Amniotic stem cell (primary cell): ENCODE data around the gene RPH3AL.
"Not testable (repeated sequence)": the region's sequence is repeated elsewhere in the genome, so short reads cannot be mapped to it uniquely, and the experiment has no call there.

ENCODE experiments used
- DNase-seq: peaks from one replicate; lab custom pipeline; 2025; lab: John Stamatoyannopoulos, UW

Gene RPH3AL

GRCh38 chr17:379531-380465 is 27.2 kb upstream of the RPH3AL start:
- DNase-seq, result no peak

DNA sequence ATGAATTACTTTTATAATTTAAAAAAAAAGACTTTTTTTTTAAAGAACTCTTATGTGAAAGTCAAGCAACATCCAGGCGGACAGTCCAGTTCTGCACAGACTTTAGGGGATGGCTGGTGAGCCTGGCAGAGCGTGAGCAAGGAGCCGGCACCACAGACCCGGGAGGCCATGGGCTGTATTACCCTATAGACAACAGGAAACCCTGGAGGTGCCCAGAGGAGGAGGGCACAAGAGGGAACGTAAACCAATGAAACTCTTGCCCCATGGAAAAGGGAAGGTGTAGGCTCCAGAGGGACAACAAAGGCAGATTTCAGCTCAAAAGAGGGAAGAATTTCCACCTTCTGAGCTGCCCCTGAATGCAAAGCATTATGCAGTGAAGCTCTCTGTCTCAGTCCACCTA is 25.5 kb upstream of the RPH3AL start:
- no peak for DNase-seq

- no peak for DNase-seq
Measured at GRCh38 chr17:376936-377863, 24.6 kb upstream of the RPH3AL start.

GRCh38 chr17:373613-374230 is 21.1 kb upstream of the RPH3AL start:
- DNase-seq, result no peak

DNA sequence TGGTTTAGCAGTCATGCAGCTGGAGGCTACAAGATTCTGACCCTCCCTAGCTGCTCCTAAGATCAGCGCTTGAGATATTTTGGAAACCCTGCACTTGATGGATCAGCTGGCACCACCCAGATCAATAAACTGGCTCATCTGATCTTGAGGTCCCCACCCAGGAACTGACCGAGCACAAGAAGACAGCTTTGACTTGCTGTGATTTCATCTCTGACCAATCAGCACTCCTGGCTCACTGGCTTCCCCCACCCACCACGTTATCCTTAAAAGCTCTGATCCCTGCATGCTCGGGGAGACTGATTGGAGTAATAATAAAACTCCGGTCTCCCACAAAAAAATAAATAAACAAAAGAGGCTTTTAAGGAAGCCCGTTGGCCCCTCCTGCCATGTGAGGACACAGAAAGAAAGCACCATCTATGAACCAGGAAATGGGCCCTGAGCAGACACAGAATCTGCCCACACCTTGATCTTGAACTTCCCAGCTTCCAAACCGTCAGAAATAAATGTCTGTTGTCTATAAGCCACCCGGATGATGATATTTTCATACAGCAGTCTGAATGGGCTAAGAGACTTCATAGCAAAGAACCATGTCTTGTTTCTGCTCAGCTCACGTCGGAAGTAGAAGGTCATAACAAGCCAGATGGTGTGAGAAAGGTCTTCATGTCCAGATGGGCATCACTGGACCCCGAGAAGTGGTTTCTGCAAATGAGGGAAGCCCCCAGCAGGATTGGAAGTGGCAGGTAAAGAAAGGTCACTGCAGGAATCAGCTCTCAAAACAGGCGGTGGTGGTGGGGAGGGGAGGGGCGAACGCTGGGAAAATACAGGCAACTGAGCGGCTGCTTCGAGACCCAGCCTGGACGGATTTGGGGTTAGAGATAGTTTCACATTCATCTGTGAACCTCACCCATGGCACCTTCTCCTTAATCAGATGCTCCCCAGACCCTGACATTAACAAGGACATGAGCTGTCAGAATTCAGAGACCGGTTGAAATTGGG is 19.8 kb upstream of the RPH3AL start:
- no peak for DNase-seq

- DNase-seq, result no peak
Measured at GRCh38 chr17:371583-371982, 19.0 kb upstream of the RPH3AL start.

DNA sequence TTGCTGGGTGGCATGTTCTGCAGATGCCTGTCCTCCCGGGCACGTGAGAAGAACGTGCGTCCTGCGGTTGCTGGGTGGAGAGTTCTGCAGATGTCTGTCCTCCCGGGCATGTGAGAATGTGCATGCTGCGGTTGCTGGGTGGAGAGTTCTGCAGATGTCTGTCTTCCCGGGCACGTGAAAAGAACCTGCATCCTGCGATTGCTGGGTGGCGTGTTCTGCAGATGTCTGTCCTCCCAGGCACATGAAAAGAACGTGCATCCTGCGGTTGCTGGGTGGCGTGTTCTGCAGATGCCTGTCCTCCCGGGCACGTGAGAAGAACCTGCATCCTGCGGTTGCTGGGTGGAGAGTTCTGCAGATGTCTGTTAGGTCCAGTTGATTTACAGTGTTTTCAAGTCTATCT is 15.0 kb upstream of the RPH3AL start:
- DNase-seq, result not testable (repeated sequence)

DNA sequence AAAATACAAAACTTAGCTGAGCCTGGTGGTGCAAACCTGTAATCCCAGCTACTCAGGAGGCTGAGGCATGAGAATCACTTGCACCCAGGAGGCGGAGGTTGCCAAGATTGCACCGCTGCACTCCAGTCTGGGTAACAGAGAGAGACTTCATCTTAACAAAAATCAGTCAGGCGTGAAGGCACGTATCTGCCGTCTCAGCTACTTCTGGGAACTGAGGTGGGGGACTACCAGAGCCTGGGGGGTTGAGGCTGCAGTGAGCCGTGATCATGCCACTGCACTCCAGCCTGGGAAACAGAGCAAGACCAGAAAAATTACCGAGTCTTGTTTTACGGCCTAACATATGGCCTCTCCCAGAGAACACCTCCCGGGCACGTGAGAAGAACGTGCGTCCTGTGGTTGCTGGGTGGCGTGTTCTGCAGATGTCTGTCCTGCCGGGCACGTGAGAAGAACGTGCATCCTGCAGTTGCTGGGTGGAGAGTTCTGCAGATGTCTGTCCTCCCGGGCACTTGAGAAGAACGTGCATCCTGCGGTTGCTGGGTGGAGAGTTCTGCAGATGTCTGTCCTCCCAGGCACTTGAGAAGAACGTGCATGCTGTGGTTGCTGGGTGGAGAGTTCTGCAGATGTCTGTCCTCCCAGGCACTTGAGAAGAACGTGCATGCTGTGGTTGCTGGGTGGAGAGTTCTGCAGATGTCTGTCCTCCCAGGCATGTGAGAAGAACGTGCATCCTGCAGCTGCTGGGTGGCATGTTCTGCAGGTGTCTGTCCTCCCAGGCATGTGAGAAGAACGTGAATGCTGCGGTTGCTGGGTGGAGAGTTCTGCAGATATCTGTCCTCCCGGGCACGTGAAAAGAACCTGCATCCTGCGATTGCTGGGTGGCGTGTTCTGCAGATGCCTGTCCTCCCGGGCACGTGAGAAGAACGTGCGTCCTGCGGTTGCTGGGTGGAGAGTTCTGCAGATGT is 14.3 kb upstream of the RPH3AL start:
- not testable (repeated sequence) for DNase-seq

- no peak for DNase-seq
Measured at GRCh38 chr17:364766-365165, 12.2 kb upstream of the RPH3AL start.

GRCh38 chr17:364308-364707 is 11.7 kb upstream of the RPH3AL start:
- no peak for DNase-seq

GRCh38 chr17:362721-363120 is 10.1 kb upstream of the RPH3AL start:
- DNase-seq, result no peak

DNA sequence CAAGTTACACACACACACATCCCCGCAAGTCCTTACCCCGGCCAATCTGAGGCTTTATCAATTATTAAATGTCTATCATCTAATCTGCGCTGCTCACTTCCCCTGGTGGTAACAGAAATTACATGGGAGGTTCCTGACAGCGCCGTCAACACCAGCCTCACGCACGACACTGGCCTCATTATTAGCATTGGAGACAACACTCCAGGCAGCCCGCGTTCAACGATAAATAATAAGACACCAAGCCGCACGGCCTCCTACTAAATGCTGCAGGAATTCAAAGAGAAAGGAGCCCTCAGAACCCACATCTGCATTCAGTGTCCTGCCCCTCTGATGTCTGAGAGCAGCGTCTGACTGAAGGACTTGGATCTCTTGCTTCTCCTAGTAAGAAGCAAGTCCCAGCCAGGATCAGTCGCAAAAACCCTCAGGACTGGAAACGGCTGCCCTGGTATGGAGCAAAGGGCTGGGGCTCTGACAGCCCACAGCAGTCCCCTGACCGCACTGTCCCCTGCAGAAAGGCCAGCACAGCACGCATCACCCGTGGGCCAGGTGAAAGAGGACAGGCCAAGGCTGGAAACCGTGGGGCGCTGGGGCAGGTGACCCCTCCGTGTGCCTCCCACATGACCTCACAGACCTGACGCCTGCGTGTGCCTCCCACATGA is 7.6 kb upstream of the RPH3AL start:
- no peak for DNase-seq

DNA sequence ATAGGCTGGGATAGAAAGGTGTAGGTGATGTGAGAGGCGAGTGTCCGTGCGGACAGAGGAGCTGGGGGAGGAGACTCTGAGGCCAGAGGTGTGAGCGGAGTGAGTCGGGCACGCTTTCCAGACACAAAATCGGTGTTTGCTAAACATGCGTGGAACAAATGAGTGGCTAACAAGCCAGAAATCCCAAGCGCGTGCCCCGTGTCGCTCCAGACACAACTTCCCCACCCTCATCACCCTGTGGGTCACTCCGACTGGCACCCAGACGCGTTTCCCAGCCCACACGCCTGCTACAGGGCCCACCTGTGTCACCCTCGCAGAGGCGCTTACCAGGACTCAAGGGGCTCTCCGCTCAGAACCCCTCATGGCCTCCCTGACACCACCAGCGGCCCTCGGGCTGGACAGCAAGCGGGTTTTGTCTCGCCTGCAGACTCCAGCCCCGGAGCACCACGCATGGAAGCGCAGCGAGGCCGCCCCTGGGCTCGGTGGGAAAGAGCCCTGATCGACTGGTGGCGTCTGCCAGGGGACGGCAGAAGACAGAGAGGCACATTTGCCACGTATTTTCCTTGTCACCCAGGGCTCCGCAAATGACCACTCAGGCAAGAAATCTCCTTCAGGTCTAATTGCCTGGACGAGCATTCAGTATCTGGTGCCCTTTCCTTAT is 6.0 kb upstream of the RPH3AL start:
- no peak for DNase-seq

DNA sequence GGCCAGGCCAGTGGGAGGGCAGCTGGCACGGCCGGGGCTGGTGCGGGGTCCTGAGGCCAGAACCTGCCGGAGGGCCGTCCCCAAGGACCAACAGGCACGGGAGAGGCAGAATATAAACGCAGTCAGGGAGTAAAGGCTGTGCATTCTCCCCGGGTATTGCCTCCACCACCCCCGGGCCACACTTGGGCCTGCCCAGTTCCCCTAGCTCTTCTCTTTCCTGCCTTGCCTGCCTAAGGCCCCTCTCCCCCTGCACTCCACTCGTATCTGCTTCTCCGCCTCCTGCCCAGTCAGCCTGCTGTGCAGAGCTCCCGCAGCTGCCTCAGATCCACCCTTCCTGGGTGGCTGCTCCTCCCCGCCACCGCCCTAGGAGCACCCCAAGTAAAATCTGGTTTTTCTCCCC is 5.0 kb upstream of the RPH3AL start:
- DNase-seq, result no peak

GRCh38 chr17:356671-357434 is 4.2 kb upstream of the RPH3AL start:
- no peak for DNase-seq

GRCh38 chr17:354651-355556 is 2.3 kb upstream of the RPH3AL start:
- DNase-seq, result no peak

DNA sequence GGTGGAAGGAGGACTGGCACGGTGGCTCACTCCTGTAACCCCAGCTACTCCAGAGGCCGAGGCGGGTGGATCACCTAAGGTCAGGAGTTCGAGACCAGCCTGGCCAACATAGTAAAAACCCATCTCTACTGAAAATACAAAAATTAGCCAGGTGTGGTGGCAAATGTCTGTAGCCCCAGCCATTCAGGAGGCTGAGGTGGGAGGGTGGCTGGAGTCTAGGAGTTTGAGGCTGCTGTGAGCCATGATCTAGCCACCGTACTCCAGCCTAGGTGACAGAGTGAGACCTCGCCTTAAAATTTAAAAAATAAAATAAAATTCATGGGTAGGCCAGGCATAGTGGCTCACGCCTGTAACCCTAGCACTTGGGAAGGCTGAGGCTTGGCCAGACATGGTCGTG is 1.2 kb upstream of the RPH3AL start:
- no peak for DNase-seq
